HepG2 (cell line): Measurements from ENCODE around the gene RALB.

Source experiments
- FOSL2 ChIP-seq: sonication (generic); formaldehyde crosslinking; IDR thresholded peaks from 2 replicates; pipeline ENCODE4 v1.4.0; 2020; ENCODE audit warnings: missing genetic modification reagents
- MXD4 ChIP-seq: IDR thresholded peaks from 2 replicates; pipeline ENCODE4 v1.6.1; 2016; ENCODE audit warnings: mild to moderate bottlenecking, missing biosample characterization, missing genetic modification reagents
- NRL ChIP-seq: sonication (generic); formaldehyde crosslinking; IDR thresholded peaks from 2 replicates; pipeline ENCODE4 v1.5.0; 2020; ENCODE audit warnings: missing genetic modification reagents, mild to moderate bottlenecking, moderate library complexity, borderline replicate concordance
- SIN3A ChIP-seq: IDR thresholded peaks from 2 replicates; pipeline ENCODE4 v1.6.1; 2011; ENCODE audit warnings: low read depth, mild to moderate bottlenecking, control low read depth, low read length, borderline replicate concordance
- YY1 ChIP-seq: IDR thresholded peaks from 2 replicates; pipeline ENCODE4 v1.6.1; 2011; ENCODE audit warnings: low read length, low read depth, moderate library complexity, mild to moderate bottlenecking; ENCODE audit not compliant: insufficient read depth, insufficient replicate concordance
- TF ChIP-seq, protein P1 (sequence below): sonication (generic); formaldehyde crosslinking; IDR thresholded peaks from 2 replicates; pipeline ENCODE4 v1.4.0; 2020; ENCODE audit warnings: missing genetic modification reagents, borderline replicate concordance

GRCh38 chr2:120218181-120218580 lies 34.5 kb upstream of the RALB start:
- TF ChIP-seq, protein P1, sequence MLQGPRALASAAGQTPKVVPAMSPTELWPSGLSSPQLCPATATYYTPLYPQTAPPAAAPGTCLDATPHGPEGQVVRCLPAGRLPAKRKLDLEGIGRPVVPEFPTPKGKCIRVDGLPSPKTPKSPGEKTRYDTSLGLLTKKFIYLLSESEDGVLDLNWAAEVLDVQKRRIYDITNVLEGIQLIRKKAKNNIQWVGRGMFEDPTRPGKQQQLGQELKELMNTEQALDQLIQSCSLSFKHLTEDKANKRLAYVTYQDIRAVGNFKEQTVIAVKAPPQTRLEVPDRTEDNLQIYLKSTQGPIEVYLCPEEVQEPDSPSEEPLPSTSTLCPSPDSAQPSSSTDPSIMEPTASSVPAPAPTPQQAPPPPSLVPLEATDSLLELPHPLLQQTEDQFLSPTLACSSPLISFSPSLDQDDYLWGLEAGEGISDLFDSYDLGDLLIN (CRISPR knock-in tag): no peak
- no peak for TF ChIP-seq SIN3A
- no peak for TF ChIP-seq YY1
- TF ChIP-seq FOSL2 (CRISPR knock-in tag): no peak
- TF ChIP-seq NRL (CRISPR knock-in tag): no peak
- no peak for TF ChIP-seq MXD4 (CRISPR knock-in tag)
